Pancreas (tissue), 10 donors: ENCODE data around the gene GRB7. TPM values are rescaled to one million over a fixed set of nuclear protein-coding genes. Genes with fewer than 3 reads are reported as not detected.
"Not testable (repeated sequence)": the region's sequence is repeated elsewhere in the genome, so short reads cannot be mapped to it uniquely, and the experiment has no call there.

Experiments used
- ATAC-seq, 4 donors: fragments of 200-7000 bp; cut with Tn5 transposase; one replicate each; pipeline versions ENCODE4 v1.8.0 to v1.9.1; 2020; ENCODE audit warnings: mild to moderate bottlenecking in 4 of 4, moderate library complexity in 4 of 4
- DNase-seq, 6 donors: peaks; one replicate each; pipeline ENCODE4 v3.0.0-alpha.2; 2020
- FAIRE-seq: peaks from 2 replicates; lab custom pipeline; 2012; peaks lifted over from hg19 to GRCh38; lab: Jason Lieb, UNC
- H3K27ac ChIP-seq, 4 donors: fragments of 200-600 bp; sonication (generic); 1 replicate in 3 of 4; 2 replicates in 1 of 4; pipeline versions ENCODE4 v1.5.0 to v1.8.0; 2020
- H3K27me3 ChIP-seq, 4 donors: fragments of 200-600 bp; one replicate each; pipeline ENCODE4 v1.8.0; 2021
- H3K36me3 ChIP-seq, 3 donors: fragments of 200-600 bp; sonication (generic) in 1 of 3; one replicate each; pipeline versions ENCODE4 v1.5.0 to v1.8.0; 2020 to 2021
- H3K4me1 ChIP-seq, 3 donors: fragments of 200-600 bp; one replicate each; pipeline ENCODE4 v1.8.0; 2021
- H3K4me3 ChIP-seq, 4 donors: fragments of 200-600 bp; sonication (generic) in 2 of 4; one replicate each; pipeline versions ENCODE4 v1.5.0 to v1.8.0; 2020 to 2021
- H3K9me3 ChIP-seq, 4 donors: fragments of 200-600 bp; one replicate each; pipeline ENCODE4 v1.8.0; 2021
- CTCF ChIP-seq, 4 donors: fragments of 200-600 bp; sonication (generic) in 3 of 4; IDR thresholded peaks; one replicate each; pipeline versions ENCODE4 v1.5.0 to v1.8.0; 2021; ENCODE audit warnings: antibody characterized with exemption in 4 of 4
- WGBS, 2 donors: extraction: QIAGEN DNeasy Blood & Tissue Kit; methylation state at CpG; one replicate each; pipeline ENCODE4 v1.1.7; 2013; 5-methylcytosine and 5-hydroxymethylcytosine counted together
- intact Hi-C, 3 donors: fragments of 100-400 bp; cut with DNase I; formaldehyde crosslinking; loops; one replicate each; pipeline versions ENCODE4 v1.11.1 to v1.14.2; 2022
- polyA plus RNA-seq, 2 donors: library from polyadenylated mRNA; stranded (reverse); fragments of 200-250 nt; gene quantifications; one replicate each; pipeline ENCODE4 v1.2.3, GENCODE V29; 2013
- total RNA-seq, 6 donors: library from RNA; stranded (reverse); fragmentation: NEBNext Ultra II Directional in 4 of 6; extraction: Animal tissue kit (Norgen Biotek cat#: 25700) in 4 of 6; gene quantifications; one replicate each; pipeline versions ENCODE4 v1.2.1 to v1.2.4, GENCODE V29; 2021 to 2023
- donor health status: healthy with polysubstance abuse.
- donor health status: DM: no; HTN: no; CAD: no; lungs with moderate emphysema.
- donor health status: DM: no; HTN: no; CAD: no.
- donor health status: control.
- donor health status: control.
- donor health status: Bipolar disorder and iron deficiency.
- donor health status: DM: yes; HTN: yes; CAD: no.
- donor health status: DM: no; HTN: no; CAD: no.
- donor health status: DM: no; HTN: no; CAD: no.
- donor health status: DM: yes; HTN: yes; CAD: no.

GRB7 gene
- total and polyA plus RNA-seq, 8 donors = 17.8 to 64.4 (median 32.4) TPM

GRCh38 chr17:39719563-39720355, 18.0 kb upstream of the GRB7 start:
- FAIRE-seq = no peak
- ATAC-seq = no peak
- intact Hi-C loops = no loop called here

GRCh38 chr17:39722104-39722503, 15.6 kb upstream of the GRB7 start:
- no peaks in the 10 kb centered on the region for H3K4me1 ChIP-seq
- ATAC-seq = no peak
- no peak overlapping the region for H3K4me3 ChIP-seq
- H3K9me3 ChIP-seq = no peaks in the 10 kb centered on the region
- no peak for TF ChIP-seq CTCF (IDR thresholded peaks at IDR 0.05)
- intact Hi-C loops = no loop called here
- no peak for FAIRE-seq
- WGBS, 2 donors = 94% methylated on average over 6 of the region's 6 CpGs
- H3K27me3 ChIP-seq = no peaks in the 10 kb centered on the region
- DNase-seq = peak in 1 of 6 donors; percentile 5
- H3K36me3 ChIP-seq = peaks cover 0 to 18% (median 7%) of the 10 kb centered on the region in 3 donors
- no peak overlapping the region for H3K27ac ChIP-seq

More at GRCh38 chr17:39719563-39720355, 18.0 kb upstream of the GRB7 start:
- 89 to 90% methylated on average over 7 of the region's 7 CpGs for WGBS, 2 donors
- no peaks in the 10 kb centered on the region for H3K4me1 ChIP-seq
- no peaks in the 10 kb centered on the region for H3K27me3 ChIP-seq
- TF ChIP-seq CTCF (IDR thresholded peaks at IDR 0.05) = no peak
- H3K36me3 ChIP-seq = peaks cover 0 to 27% (median 12%) of the 10 kb centered on the region in 3 donors
- no peaks in the 10 kb centered on the region for H3K9me3 ChIP-seq
- H3K4me3 ChIP-seq = no peak overlapping the region
- peak in 1 of 6 donors; percentile 15 for DNase-seq
- H3K27ac ChIP-seq = no peak overlapping the region

GRCh38 chr17:39722965-39723848, 14.5 kb upstream of the GRB7 start:
- WGBS, 2 donors = 83 to 84% methylated on average over 34 of the region's 34 CpGs
- no peak overlapping the region for H3K27ac ChIP-seq
- intact Hi-C loops = no loop called here
- TF ChIP-seq CTCF (IDR thresholded peaks at IDR 0.05) = no peak
- peak in 1 of 6 donors; percentile 68 for DNase-seq
- H3K4me1 ChIP-seq = no peaks in the 10 kb centered on the region
- FAIRE-seq = no peak
- H3K4me3 ChIP-seq = no peak overlapping the region
- H3K36me3 ChIP-seq = peaks cover 0 to 22% (median 7%) of the 10 kb centered on the region in 3 donors
- H3K9me3 ChIP-seq = no peaks in the 10 kb centered on the region
- H3K27me3 ChIP-seq = no peaks in the 10 kb centered on the region
- ATAC-seq = peak in 2 of 4 donors; percentile 35 to 36

- TF ChIP-seq CTCF (IDR thresholded peaks at IDR 0.05) = no peak
- peaks cover 0 to 21% (median 7%) of the 10 kb centered on the region in 3 donors for H3K36me3 ChIP-seq
- WGBS, 2 donors = 93 to 95% methylated on average over 13 of the region's 13 CpGs
- no peak for FAIRE-seq
- DNase-seq = peak in 1 of 6 donors; percentile 59
- no peak overlapping the region for H3K27ac ChIP-seq
- H3K27me3 ChIP-seq = no peaks in the 10 kb centered on the region
- H3K4me1 ChIP-seq = peaks cover 0 to 5% (median 0%) of the 10 kb centered on the region in 3 donors
- intact Hi-C loops = no loop called here
- no peak for ATAC-seq
- no peaks in the 10 kb centered on the region for H3K9me3 ChIP-seq
- no peak overlapping the region for H3K4me3 ChIP-seq
Observed at GRCh38 chr17:39724731-39725130, 13.0 kb upstream of the GRB7 start.

GRCh38 chr17:39725923-39726322, 11.8 kb upstream of the GRB7 start:
- H3K4me1 ChIP-seq, H3K27ac ChIP-seq, H3K9me3 ChIP-seq, H3K4me3 ChIP-seq, ATAC-seq, H3K27me3 ChIP-seq, FAIRE-seq, intact Hi-C loops, DNase-seq: not testable (repeated sequence)
- H3K36me3 ChIP-seq = peaks cover 0 to 21% (median 7%) of the 10 kb centered on the region in 3 donors
- WGBS, 2 donors = 96 to 100% methylated on average over 1 of the region's 1 CpG
